T-helper 1 cell treated with Interleukin-12 subunit alpha and Interleukin-12 subunit beta and Interleukin-4 antibody, amounts not matched to agents 30 ng/mL and 1 ng/mL, for 36 hours (primary cell): ENCODE data around the gene KCNQ5. TPM values are rescaled to one million over a fixed set of nuclear protein-coding genes. Genes with fewer than 3 reads are reported as not detected.
"Not testable (repeated sequence)": the region's sequence is repeated elsewhere in the genome, so short reads cannot be mapped to it uniquely, and the experiment has no call there.

Experiments used
- intact Hi-C: fragments of 100-400 bp; cut with micrococcal nuclease; formaldehyde crosslinking; loops from one replicate; pipeline ENCODE4 v1.15.1; 2024
- total RNA-seq: library from RNA; stranded (reverse); gene quantifications from 2 replicates; pipeline ENCODE4 v1.2.3, GENCODE V29; 2022

The KCNQ5 gene
- total RNA-seq, 1 donor from 2014 or later: 4.1 TPM

DNA sequence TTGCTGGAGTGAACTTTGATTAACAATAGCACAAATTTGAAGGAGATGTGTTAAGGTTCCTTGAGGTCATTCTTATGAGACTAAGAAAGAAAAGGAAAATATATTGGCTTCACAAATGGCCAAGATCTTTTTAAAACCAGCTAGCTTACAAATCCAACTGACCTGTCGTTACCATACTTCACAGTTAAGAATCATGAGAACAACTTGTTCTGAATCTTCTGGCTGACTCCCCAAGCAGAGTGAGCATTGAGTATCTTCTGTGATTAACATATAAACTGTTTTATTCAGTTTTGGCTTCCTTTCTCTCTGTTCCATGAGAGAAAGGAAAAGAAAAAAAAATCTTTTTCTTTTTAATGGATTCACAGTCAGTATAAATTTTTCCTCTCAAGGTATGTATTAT lies 326.3 kb downstream of the KCNQ5 start:
- intact Hi-C loops: no loop called here

DNA sequence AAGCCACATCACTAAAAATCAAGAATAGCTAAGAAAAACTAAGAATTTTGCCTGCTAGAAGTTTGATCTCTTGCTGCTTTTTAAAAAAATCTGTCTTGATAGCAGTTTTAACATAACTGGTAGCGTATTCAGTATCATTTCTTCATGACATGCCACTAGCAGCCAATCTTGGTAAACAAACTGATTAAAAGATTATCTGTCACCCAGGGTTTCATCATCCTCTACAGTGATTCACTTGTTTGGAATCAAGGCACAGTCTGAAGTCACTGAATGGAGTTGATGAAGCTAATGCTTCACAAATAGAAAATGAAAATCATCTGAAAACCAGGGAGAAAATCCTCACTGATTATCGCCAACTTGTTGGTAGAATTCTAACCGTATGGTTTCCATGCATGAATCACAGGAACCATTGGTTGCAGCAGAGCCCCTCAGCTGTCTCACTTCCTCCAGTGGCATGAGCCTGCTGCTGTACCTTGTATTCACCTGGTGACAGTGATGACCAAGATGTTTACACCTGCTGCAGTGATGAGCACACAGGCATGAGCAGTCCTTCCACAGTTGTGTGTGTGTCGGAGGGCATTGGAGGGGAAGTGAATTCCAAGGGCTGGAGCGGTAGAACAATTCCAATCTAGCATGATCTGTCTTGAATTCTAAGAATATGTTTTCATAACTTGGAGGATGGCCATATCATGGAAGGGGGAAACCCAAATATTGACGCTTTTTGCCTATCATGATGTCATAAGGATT lies 328.4 kb downstream of the KCNQ5 start:
- intact Hi-C loops: no loop called here

DNA sequence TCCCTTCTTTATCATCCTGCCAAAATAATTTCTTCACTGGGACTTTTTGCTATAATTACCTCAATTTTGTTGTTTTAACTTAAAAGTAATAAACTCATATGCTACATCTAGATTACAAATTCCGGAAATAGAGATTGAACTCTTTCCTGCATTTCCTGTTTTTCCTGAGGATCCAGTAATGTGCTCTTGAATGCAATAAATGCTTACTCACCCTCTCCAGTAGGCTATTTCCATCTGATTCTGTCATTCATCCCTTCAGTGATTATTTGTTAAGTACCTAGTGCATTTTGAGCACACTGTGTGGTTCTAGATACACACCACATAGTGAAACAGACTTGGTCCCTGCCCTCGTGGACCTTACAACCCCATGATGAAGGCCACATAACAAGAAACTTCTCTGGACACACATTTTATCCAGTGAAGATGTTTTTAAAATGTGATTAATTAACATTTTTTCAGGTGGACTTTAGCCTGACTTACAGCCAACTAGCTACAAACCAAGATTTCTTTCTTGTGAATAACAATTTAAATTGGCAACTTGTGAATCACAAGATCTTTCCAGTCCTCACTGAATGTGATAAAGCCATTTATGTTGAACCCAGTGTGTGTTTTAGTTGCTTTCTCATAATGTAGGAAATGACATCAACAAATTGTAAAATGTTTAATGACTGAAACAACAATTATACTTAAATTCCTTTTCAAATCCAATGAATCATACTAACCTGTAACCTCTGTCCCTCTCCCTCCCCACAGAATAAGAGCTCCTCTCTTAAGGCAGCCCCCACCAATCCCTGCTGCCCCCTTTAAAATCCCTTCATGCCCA lies 331.2 kb downstream of the KCNQ5 start:
- intact Hi-C loops: no loop called here

- intact Hi-C loops: no loop called here
Measured at GRCh38 chr6:72953971-72954381, 332.1 kb downstream of the KCNQ5 start.

GRCh38 chr6:72954716-72955115 lies 332.9 kb downstream of the KCNQ5 start:
- intact Hi-C loops: no loop called here

- intact Hi-C loops: no loop called here
Measured at GRCh38 chr6:72955666-72956065, 333.8 kb downstream of the KCNQ5 start.

GRCh38 chr6:72956272-72956671 lies 334.4 kb downstream of the KCNQ5 start:
- intact Hi-C loops: no loop called here

GRCh38 chr6:72959821-72960220 lies 338.0 kb downstream of the KCNQ5 start:
- intact Hi-C loops: no loop called here

DNA sequence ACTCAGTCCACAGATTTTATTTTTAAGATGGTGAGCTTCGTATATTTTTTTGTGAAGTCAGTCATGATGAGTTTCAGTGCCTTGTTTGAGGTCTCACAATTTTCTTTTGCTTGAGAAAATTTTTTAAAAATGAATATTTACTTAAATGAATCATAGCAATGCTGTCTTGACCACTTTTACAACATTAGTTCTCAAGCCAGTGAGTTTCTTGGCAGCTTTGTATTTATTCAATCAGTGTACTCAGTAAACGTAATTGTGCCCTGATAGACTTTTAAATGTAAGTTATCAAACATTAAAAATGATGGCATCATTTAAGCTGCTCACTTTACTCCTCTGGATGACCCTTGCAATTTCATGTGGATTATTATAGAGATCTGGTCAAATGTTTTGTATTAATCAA lies 342.1 kb downstream of the KCNQ5 start:
- intact Hi-C loops: no loop called here

GRCh38 chr6:72966628-72967280 lies 344.9 kb downstream of the KCNQ5 start:
- intact Hi-C loops: no loop called here

DNA sequence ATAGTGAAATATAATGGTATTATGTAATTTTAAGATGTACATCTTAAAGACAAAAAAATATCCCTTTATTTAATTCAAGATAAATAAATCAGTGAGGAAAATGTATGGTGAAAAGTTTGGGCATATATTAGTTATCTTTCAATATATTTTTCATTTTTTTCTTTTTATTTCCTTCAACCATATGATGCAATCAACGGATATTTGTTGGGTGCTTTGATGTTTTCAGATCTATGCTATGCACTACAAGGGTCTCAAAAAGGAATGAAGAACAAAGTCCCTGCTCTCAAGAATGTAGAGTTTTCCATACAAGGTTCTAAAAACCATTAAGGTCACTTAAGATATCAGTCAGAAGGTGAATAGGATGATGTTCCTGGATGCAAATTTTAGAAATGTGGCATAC lies 345.5 kb downstream of the KCNQ5 start:
- intact Hi-C loops: no loop called here

DNA sequence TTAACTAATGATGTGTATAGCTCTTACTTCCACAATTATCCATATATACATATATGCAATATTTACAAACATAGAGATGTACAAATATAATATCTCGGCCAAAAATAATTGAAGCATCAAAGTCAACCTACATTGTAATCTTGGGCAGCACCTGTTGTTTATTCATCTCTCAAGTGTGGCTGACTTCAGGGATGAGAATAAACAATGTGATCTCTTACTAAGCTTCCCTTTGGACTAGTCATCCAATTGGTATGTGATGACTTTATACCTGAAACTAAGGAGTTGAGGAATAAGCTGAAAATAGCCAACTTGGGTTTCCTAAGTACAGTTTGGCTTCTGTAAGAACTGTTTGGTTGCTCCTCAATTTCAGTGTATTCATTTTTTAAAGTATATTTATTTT lies 346.8 kb downstream of the KCNQ5 start:
- intact Hi-C loops: no loop called here

GRCh38 chr6:72969666-72970065 lies 347.8 kb downstream of the KCNQ5 start:
- intact Hi-C loops: no loop called here

DNA sequence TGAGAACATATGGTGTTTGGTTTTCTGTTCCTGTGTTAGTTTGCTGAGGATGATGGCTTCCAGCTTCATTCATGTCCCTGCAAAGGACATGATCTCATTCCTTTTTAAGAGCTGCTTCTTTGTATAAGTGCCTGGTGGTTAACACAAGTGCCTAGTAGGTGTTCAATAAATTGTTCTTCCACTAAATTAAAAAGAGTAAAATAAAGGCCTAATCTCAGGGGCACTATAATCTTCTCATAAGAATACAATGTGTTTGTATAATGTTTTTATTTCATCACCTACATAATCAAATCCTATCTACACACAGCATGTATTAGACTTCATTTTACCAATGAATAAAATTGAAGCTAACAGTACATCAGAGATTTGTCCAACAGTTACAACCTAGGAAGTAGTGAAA lies 350.7 kb downstream of the KCNQ5 start:
- intact Hi-C loops: no loop called here

DNA sequence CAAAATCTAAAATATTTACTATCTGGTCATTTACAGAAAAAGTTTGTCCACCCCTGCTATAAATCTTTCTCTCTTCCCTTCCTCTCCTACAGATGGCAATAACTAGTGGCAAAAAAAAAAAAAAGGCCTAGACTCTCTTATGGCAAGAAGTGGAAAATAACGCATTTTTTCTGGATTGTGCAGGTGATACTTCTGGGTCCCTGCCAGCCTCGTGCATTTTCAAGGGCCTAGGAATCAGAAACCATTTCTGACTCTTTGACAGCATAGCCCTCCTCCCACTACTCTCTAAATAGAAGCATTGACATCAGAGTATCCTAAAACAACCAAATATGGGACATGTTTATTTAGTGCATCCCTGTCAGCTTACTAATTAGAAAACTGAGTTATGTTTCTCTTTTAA lies 352.4 kb downstream of the KCNQ5 start:
- intact Hi-C loops: no loop called here

- intact Hi-C loops: no loop called here
Measured at GRCh38 chr6:72975352-72975752, 353.5 kb downstream of the KCNQ5 start.

DNA sequence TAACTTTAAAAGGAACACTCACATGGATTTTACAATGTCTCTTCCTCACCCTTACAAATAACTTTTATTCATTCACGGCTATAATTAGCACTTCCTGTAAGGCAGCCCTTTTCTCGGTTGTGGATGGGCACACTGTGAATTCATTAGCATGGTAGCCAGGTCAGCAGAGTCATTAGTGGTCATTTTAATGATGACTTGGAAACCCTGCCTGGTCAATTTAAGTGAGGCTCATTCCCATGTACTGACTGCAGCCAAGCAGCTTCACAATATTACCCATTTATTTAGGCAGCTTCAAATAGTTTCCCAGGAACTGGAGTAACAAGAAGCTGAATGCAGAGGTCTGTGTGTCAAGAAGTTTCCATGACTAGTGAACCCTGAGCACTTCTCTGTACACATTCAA lies 354.6 kb downstream of the KCNQ5 start:
- intact Hi-C loops: no loop called here

GRCh38 chr6:72977114-72977513 lies 355.2 kb downstream of the KCNQ5 start:
- intact Hi-C loops: no loop called here

- intact Hi-C loops: not testable (repeated sequence)
Measured at GRCh38 chr6:72978808-72979207, 356.9 kb downstream of the KCNQ5 start.

- intact Hi-C loops: not testable (repeated sequence)
Measured at GRCh38 chr6:72984189-72984831, 362.4 kb downstream of the KCNQ5 start.

DNA sequence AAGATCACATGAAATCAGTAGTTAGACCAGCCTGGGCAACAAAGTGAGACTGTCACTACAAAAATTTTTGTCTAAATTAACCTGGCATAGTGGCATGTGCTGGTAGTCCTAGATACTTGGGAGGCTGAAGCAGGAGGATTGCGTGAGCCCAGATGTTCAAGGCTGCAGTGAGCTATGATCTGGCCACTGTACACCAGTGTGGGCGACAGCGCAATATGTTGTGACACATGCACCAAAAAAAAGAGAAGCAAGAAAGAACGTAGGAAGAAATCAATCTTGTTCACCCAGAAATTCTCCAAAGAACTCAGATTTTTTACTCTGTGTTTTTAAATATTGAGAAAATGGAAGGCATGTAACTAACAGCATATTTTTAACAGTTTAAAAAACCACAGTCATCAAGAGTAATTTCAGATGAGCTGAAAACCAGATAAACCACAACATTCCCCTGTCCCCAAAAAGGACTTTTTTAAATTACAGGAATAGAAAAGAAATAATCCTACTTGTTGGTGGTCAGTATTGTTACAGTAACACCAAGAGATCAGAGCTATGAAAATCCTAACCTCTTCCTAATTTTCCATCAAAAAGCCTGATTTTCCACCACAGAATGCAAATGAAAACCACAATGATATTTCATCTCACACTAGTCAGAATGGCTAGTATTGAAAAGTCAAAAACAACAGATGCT lies 363.3 kb downstream of the KCNQ5 start:
- intact Hi-C loops: no loop called here
